Measurements from ENCODE around the gene AUTS2. TPM values are rescaled to one million over a fixed set of nuclear protein-coding genes. Genes with fewer than 3 reads are reported as not detected.

The AUTS2 gene
- total and polyA plus RNA-seq, 2 of the 8 experiments (the other 6 are each of a cell fraction or from before 2014, with no cell fraction given) = 25.9 to 101 TPM

DNA sequence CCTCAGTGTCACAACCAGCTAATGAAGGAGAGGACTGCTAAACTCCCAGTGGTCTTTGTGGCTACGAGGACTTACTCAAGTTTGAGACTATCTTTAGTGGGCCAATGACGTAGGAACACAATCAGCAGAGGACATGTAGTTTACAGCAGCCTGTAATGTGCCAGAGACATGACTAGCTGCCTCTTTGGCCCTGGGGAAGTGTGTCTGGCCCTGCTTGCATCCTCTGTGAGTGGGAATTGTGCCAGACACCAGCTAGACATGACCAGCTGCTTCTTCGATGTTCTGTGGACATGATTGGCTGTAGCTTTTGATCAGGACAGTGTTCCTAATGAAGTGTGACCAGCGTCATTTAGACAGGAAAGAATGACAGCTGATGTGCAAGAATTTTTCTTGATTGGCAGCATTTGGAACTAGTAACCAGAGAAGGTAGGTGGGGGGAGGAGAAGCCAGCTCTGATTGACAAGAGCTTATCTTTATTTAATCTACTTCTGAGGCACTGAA, 141.7 kb downstream of the AUTS2 start:
- no peak overlapping the region for H2AFZ ChIP-seq (ENCODE audit: low read length)
- H3K79me2 ChIP-seq (ENCODE audit: control insufficient read depth in 1 of 2, insufficient read depth in 2 of 2, low read length in 2 of 2) = no peaks in the 10 kb centered on the region
- WGBS, 2 experiments (ENCODE audit: extremely low coverage in 1 of 2, insufficient coverage in 1 of 2, insufficient read length in 1 of 2, insufficient replicate concordance in 2 of 2, low coverage in 1 of 2, low lambda C conversion rate in 2 of 2, missing lambda C conversion rate in 1 of 2) = 91% methylated on average over 4 of the region's 4 CpGs; no CpG with 5 or more reads in 1 of the 2 experiments
- no peak overlapping the region for H2AK5ac ChIP-seq (ENCODE audit: low read depth, low read length)
- FAIRE-seq (no peak), DNase-seq (ENCODE audit: low read depth in 1 of 2, low spot score in 2 of 2) (no peak)
- no peaks in the 10 kb centered on the region for H3K27me3 ChIP-seq (replicated peaks in 1 of 4; ENCODE audit: control insufficient read depth in 3 of 4, extremely low read depth in 1 of 4, insufficient read depth in 3 of 4, low read length in 3 of 4)
- no peak overlapping the region for H2BK15ac ChIP-seq (ENCODE audit: low read length)
- no peaks in the 10 kb centered on the region for H3K36me3 ChIP-seq (ENCODE audit: control insufficient read depth in 2 of 4, insufficient read depth in 4 of 4, low read length in 3 of 4)
- H2BK12ac ChIP-seq (ENCODE audit: low read depth, low read length) = no peak overlapping the region
- no peak overlapping the region for H3K18ac ChIP-seq (ENCODE audit: extremely low read depth, low read length)
- no peak overlapping the region for H3K23ac ChIP-seq (ENCODE audit: insufficient read length)
- H3K9me3 ChIP-seq (ENCODE audit: insufficient read depth in 2 of 2, low read depth in 1 of 2, low read length in 1 of 2) = no peaks in the 10 kb centered on the region
- H4K91ac ChIP-seq (replicated peaks; ENCODE audit: insufficient read length, low read length) = no peak overlapping the region
- no peak overlapping the region for H2BK20ac ChIP-seq (ENCODE audit: low read length)
- CTCF ChIA-PET (ENCODE audit: partially characterized antibody) = interaction anchor here (0.6 to 2.6 kb wide), 4 partner anchors 9 to 299 kb away, joined by 3 to 6 read pairs (median 4); no protein-coding TSS in a partner anchor
- H3K14ac ChIP-seq (ENCODE audit: insufficient read length) = no peak overlapping the region
- H3K56ac ChIP-seq (replicated peaks; ENCODE audit: insufficient read length, low read depth, low read length) = no peak overlapping the region
- no peak overlapping the region for H3K9ac ChIP-seq (replicated peaks in 1 of 4; ENCODE audit: extremely low read depth in 1 of 4, low read depth in 3 of 4, low read length in 3 of 4)
- peaks cover 2 to 18% (median 7%) of the 10 kb centered on the region in 4 experiments; a peak in 5 of 7 replicates for H3K4me1 ChIP-seq (replicated peaks in 1 of 4; ENCODE audit: control insufficient read depth in 3 of 4, insufficient read depth in 4 of 4, low read length in 3 of 4)
- no peak overlapping the region for H3K4me2 ChIP-seq (ENCODE audit: insufficient read depth in 1 of 2, low read depth in 2 of 2, low read length in 2 of 2)
- no peaks in the 10 kb centered on the region for H3K79me1 ChIP-seq (ENCODE audit: low read depth, low read length)
- H3K4ac ChIP-seq (replicated peaks; ENCODE audit: insufficient read length, low read depth, low read length) = no peak overlapping the region
- H3K27ac ChIP-seq (ENCODE audit: low read depth, low read length) = no peak overlapping the region
- no peak overlapping the region for H2BK120ac ChIP-seq (replicated peaks; ENCODE audit: low read depth, low read length)
- H4K8ac ChIP-seq (ENCODE audit: extremely low read depth, insufficient read depth, low read length) = no peak overlapping the region
- no peak overlapping the region for H4K5ac ChIP-seq (ENCODE audit: insufficient read length, low read depth, low read length)
- H3K4me3 ChIP-seq (ENCODE audit: extremely low read depth in 1 of 4, insufficient read depth in 2 of 4, low read depth in 3 of 4, low read length in 4 of 4) = no peak overlapping the region
- TF ChIP-seq SAP30 (IDR thresholded peaks at IDR 0.05; ENCODE audit: insufficient read depth, insufficient replicate concordance, low read length) (no peak), POLR2AphosphoS5 (IDR thresholded peaks at IDR 0.05; ENCODE audit: low read depth, low read length) (no peak), GABPA (IDR thresholded peaks at IDR 0.05; ENCODE audit: borderline replicate concordance, insufficient read depth, low read length) (no peak), SP1 (IDR thresholded peaks at IDR 0.05; ENCODE audit: low read depth, low read length) (no peak), TBP (IDR thresholded peaks at IDR 0.05; ENCODE audit: low read depth, low read length) (no peak), SIX5 (IDR thresholded peaks at IDR 0.05; ENCODE audit: low read depth, low read length) (no peak), SIN3A (conservative IDR thresholded peaks at IDR 0.05 in 1 of 2, IDR thresholded peaks at IDR 0.05 in 1 of 2; ENCODE audit: low read depth in 1 of 2, low read length in 2 of 2) (no peak), RFX5 (IDR thresholded peaks at IDR 0.05; ENCODE audit: borderline replicate concordance, low read depth, low read length) (no peak)
- H3K23me2 ChIP-seq (ENCODE audit: low read depth, low read length) = no peaks in the 10 kb centered on the region
- no peak overlapping the region for H2BK5ac ChIP-seq (ENCODE audit: low read depth, low read length)
- H4K20me1 ChIP-seq (replicated peaks in 1 of 2; ENCODE audit: control insufficient read depth in 1 of 2, insufficient read depth in 2 of 2, low read length in 2 of 2) = no peaks in the 10 kb centered on the region
- POLR2A ChIA-PET (ENCODE audit: partially characterized antibody) = interaction anchor here (1.2 kb wide), 1 partner anchor 16 kb away, joined by 5 read pairs; no protein-coding TSS in a partner anchor
